Suppressor macrophage treated with lipopolysaccharide for 1 hour (primary cell): Measurements from ENCODE around the gene MFSD6.

Experiments
- DNase-seq, 3 donors: peaks; one replicate each; pipeline ENCODE4 v3.0.0-alpha.2; 2020 to 2022

The MFSD6 gene

DNA sequence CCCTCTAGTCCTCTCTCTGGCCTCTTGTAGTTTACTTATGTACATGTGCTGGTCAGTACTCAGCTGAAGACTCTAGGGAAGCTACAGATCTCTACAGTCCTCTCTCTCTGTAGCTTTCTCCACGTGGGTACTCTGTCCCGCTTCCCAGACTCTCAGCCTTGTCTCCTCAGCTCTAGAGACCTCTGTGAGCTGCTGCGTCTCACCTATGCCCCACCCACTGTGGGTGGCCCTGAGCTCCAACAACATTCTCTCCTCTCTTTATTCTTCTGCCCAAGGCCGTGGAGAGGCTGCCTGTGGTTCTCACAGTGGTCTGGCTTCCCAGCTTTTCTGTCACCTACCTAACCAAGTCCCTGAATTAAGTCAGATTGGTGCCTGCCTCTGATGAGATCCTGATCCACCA is 33.4 kb downstream of the MFSD6 start:
- no peak for DNase-seq

DNA sequence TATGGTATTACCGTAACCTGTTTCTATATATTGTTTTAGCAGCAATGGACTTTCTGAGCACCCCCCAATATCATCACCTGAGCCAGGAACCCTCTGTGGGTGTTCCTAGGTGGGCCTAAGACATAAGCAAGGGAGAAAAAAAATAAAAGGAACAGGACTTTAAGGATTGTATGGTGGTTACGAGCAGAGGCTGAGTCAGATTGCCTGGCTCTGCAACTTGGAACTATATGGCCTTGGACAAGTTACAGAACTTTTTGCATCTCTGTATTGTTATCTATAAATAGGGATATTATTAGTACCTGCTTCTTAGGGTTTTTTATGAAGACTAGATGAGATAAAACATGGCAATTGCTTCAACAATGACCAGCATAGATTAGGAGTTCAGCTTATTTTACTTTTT is 34.9 kb downstream of the MFSD6 start:
- no peak for DNase-seq

DNA sequence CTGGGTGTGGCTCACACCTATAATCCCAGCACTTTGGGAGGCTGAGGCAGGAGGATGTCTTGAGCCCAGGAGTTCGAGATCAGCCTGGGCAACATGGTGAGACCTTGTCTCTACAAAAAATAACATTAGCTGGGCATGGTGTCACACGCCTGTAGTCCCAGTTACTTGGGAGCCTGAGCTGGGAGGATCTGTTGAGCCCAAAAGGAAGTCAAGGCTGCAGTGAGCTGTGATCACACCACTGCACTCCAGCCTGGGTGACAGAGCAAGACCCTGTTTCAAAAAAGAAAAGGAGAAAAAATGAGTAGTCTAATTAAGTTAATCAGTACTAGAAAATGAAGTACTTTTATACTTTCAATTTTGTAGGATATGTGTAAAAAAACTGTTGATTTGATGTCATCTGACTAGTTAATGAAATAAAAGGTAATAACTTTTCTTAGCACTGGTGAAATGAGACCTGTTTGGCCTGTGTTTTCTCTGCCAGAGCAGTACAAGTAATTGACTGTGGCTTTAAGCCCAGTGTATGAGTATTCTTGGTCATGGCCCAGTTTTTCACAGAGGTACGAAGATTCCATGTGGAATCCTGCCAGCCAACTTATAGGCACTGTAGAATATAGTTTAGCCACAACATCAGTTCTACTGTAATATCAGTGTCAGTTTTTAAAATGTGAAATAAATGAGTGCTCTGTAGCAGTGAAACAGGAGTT is 35.8 kb downstream of the MFSD6 start:
- no peak for DNase-seq

DNA sequence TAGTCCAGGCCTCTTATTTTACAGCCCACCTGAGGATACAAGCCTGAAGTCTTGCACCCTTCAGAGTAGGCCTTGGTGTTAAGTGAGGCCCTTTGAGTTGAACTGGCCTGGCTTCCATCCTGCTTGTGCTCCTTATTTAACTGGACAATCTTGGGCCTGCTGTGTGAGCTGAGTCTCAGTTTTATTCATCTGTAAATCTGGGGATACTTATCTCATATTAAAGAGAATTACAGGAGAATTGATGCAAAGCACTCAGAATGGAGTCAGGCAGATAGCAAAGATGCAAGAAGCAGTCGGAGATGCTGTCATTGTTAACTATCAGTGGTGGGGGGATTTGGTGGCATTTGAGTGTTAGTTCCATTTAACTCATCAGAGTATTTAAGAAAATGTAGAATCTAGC is 36.8 kb downstream of the MFSD6 start:
- no peak for DNase-seq

DNA sequence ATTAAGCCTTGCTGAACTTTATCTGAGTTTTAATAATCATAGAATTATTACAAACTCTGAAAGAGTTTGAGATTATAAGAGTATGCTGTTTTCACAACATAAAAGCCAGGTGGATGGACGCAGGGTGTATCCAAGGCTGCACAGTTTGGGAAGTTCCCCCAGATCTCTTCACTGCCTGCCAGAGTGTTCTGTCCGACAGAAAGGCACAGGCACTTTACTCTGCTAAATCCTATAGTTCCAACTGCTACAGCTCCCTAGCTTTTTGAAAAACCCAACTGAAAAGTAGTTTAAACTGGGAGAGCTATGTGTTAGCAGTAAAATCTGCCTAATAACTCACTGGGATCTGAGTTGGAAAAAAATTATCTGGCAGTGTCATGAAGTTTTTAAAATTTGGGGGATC is 38.0 kb downstream of the MFSD6 start:
- DNase-seq: no peak

DNA sequence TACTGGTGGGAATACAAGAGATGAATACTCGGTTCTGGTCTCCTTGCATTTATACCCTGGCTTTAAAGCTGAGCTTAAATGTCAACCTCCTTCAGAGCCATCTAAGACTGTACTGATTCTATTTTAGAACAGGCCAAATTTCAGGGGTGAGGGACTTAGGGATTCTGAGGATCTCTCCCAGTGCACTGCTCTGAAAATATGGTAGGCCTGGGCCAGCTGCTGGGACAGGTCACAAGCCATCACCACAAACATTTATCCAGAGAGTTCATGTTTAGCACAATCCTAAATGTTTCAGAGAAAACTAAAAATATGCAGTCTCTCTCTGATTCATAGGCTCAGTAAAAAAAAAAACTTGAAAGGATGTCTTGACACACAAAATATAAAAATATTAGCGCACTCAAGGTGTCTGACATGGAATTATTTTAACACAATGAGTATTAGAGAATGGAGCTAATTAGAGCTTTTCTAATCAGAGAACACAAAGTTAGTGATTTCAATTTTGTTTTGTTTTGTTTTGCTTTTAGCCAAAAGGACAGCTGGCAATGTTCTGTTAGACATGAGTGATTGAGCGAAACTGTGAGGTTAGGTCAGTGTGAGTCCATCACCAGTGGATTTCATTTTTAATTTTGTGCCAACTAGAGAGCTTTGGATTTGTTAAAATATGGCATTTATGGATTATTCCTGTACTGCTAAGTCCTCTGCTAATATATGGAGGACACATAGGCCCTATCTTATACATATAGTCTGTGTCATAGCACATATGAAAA is 38.8 kb downstream of the MFSD6 start:
- DNase-seq: no peak

DNA sequence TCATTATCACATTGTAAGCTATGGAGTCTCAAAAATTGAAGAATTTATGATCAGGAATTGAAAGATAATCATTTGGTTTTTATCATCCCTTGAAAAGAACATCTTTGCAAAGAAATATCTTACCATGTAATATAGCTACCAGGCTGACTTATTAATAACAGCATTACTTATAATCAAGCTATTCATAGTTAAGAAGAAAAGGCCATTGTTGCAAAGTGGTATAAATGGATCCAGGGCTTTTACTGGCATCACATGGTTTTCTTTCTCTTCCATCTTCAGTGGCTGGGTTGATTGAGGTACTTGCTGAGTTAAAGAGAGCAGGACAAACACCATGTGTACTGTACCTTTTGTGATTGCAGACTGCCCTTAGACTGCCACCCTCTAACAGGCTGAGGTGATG is 39.6 kb downstream of the MFSD6 start:
- no peak for DNase-seq

DNA sequence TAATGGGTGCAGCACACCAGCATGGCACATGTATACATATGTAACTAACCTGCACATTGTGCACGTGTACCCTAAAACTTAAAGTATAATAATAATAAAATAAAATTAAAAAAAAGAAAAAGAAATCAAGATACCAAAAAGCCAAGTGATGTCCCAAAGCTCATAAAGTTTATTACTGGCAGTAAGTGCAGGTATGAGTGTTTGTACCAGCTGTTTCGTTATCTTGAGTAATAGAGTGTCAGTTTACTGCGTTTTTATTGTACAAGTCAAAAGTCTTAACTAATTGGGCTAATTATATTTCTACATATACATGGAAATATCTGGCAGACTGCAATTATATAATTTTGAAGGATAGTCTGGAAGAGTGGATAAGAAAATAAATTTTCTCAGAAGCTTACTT is 41.8 kb downstream of the MFSD6 start:
- no peak for DNase-seq

DNA sequence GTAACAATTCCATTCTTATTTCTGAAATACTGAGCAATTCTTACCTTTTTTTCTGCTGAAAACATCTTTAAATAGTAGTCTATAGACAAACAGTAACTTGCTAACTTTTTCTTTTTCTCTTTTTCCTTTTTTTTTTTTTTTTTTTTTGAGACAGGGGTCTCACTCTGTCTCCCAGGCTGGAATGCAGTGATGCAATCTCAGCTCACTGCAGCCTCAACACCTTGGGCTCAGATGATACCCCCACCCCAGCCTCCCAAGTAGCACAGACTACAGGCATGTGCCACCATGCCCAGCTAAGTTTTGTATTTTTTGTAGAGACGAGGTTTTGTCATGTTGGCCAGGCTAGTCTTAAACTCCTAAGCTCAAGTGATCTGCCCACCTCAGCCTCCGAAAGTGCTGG is 42.2 kb downstream of the MFSD6 start:
- no peak for DNase-seq

DNA sequence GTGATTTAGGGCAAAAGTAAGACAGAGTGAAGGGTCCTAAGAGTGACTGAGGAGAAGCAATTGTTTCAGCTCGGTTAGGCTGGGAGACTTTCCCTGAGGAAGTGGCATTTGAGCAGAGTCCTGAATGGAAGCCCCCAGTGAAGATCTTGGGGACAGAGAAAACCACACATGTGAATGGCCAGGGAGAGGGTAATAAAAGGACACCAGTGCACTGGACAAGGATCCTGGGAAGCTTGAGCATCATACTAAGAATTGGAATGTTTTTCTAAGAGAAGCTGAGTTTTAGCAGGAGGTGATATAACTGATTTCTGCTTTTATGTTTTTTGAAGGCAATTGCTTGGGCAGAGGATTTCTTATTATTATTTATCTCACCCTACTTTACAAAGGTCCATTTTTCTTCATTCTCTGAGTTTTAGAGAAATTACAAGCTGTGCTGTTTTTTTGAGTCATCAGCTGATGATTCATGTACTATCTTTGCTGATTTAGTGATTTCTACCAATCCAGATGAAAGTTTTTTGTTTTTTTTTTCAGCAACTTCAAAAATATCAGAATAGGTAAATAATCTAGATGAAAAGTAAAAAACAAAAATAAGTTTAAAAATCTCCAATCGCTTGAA is 43.5 kb downstream of the MFSD6 start:
- peak in 2 of 3 donors; percentile 54 to 58 for DNase-seq

DNA sequence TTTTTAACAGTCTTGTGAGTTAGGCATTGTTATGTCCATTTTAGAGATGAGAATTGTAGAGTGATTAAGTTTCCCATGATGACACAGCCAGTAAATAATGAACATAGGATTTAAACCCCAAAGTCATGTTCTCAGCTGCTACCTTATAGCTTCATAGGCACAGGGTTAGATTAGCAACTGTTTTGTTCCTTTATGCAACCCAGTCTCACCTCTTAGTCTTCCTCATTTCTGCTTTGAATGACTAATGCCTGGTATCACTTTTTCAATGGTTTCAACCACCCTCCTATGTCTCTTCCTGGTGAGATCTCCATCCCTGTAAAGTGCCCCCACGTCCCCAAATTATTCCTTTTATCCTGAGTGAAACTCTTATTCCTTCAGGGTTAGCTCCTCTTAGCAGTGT is 44.3 kb downstream of the MFSD6 start:
- DNase-seq: peak in 2 of 3 donors; percentile 27 to 31

DNA sequence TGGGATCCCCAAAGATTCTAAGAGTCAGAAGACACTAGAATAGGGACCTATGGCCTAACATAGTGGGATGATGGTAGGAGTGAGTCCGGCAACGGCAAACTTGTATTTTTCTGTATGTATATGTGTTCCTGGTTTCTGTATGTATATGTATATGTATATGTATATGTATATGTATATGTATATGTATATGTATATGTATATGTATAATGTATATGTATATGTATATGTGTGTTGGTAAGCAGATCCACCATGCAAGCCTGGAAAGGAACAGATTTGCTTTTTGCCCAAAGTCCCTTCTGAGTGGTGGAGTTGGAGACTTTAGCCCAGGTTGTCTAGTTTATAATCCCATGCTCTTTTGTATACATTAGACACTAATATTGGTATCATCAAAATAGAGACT is 46.6 kb downstream of the MFSD6 start:
- no peak for DNase-seq

DNA sequence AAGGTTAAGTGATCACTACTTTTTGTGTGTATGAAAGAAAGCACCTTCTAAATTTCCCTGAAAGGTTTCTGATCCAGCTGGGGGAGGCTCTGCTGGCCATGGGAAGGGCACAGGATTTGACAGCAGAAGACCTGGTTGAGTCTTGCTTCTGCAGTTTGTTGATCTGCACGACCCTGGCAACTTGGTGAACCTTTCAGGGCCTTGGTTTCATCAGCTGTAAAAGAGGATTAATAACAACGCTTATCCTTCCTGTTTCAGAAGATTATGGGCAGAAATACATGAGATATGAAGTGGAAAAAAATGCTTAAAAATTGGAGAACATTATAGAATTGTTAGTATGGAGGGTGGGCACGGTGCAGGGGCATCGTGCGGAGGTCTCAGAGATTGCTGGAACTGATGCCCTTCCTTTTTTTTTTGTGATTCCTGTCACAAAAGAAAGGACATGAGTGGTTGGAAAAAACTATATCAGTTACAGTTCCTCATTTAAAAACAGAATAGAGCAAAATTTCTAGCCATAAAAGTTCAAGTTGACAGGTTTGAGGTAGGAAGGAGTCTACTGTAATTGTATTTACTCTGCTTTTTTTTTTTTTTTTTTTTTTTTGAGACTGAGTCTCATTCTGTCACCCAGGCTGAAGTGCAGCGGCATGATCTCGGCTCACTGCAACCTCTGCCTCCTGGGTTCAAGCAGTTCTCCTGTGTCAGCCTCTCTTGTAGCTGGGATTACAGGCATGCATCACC is 47.4 kb downstream of the MFSD6 start:
- DNase-seq: no peak

DNA sequence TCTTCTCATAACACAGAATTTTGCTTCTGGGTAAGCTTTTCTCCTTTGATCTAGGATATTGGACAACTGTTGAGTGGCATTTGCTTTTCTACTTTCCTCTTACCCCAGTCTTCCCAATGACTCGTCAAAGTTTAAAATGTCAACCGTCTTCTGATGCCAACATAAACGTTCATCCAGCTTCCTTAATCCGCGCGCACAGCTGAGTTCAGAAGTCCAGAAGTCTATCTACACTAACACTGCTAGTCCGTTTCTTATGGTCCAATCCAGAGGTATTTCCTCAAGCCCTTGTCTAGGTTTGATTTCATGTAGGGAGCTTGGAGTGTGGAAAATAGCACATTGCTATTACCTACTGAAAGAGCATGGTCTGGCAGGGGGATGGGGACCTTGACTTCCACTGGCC is 48.7 kb downstream of the MFSD6 start:
- no peak for DNase-seq

DNA sequence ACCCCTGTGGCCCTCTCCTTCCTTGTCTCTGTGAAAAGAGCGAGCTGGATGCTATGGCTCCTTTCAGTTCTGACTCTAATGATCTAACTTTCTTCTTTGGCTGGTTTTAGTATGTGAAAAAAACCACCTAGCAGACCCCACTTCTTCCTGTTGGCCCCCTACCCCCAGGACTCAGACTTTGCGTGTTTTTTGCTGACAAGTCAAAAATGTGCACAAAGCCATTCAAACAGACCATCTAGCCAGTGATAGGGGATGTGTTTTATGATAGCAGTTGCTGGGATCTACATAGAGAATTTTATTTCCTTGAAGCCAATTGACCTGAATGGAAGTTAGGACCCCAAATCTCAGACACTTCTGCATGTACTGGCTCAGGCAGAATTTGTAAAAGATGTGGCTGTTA is 49.1 kb downstream of the MFSD6 start:
- no peak for DNase-seq

DNA sequence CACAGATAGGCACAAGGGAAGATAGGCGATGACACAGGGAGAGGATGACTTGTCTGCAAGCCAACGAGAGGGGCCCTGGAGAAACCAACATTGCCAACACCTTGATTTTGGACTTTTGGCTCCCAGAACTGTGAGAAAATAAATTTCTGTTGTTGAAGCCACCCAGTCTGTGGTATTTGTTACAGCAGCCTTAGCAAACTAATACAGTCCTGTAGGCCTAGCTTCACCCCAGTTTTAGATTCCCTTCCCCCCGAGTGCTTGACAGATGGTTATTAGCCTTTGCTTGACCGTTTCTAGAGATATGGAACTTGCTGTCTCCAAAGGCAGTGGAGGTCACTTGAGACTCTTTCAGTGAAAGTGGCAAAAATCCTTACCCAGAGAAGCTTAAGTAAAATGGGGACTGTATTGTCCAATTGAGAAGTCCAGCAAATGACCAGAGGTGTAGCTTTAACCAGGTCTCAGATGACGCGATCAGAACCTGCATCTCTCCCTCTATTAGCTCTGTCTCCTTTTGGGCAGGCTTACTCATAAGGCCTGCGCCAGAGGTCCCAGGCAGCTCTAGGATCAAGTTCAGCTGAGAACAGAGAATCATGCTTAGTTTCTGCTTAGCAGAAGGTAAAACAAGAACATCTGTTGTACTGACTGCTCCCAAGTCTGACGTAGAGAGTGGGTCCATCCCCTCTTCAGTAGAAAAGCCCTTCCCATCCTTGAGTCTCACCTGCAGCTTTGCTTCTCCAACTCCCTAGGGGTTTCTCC is 50.4 kb downstream of the MFSD6 start:
- DNase-seq: no peak

DNA sequence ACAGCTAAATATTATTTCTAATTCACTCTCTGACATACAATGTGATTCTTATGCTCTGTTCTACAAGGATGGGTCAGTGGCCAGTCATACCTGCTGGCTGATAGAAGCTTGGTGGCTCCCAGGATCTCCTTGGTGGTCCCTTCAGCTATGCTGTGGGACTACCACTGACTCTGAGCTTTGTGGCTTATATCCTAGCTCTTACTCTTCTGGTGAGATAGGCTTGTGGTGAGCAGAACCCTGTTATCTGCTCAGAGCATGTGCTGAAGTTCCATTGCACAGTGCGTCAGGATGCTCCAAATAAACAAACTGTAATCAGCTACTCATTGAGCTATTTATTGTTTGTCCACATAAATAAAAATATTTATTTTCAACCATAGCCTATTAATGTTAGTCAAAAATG is 51.7 kb downstream of the MFSD6 start:
- DNase-seq: no peak

DNA sequence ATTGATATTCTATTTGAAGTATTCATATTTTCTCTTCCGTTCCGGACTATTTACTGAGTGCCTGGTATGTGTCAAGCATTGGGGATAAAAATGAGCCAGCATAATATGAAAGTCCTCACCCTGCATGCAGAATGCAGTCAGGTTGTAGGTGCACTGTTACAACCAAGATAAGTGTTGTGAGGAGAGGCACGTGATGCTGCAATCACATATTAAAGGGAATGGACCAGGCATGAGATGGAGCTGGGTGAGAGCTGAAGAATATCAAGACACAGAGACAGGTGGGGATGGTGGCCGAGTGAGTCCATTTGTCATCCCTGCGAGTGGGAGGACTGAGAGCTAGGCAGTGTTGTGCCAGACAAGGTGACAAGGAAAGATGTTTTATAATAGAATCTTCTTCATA is 52.3 kb downstream of the MFSD6 start:
- DNase-seq: no peak

DNA sequence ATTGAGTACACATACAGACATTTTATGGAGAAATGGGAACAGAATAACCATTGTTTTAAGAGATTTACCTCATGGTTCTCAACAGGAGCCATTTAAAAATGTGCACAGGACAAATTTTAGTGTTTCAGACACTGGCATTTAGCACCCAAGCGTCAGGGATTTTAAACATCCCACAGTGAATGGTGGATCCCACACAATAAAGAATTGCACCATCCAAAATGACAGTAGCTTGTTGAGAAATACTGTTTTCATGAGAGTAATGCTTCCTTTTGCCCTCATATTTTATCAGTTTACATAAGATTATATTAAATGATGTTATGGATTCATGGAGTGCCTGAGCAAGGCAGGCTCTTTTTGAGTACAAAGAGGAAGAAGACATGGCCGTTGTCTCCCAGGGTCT is 54.0 kb downstream of the MFSD6 start:
- DNase-seq: peak; percentile 5 to 35 (median 30)

DNA sequence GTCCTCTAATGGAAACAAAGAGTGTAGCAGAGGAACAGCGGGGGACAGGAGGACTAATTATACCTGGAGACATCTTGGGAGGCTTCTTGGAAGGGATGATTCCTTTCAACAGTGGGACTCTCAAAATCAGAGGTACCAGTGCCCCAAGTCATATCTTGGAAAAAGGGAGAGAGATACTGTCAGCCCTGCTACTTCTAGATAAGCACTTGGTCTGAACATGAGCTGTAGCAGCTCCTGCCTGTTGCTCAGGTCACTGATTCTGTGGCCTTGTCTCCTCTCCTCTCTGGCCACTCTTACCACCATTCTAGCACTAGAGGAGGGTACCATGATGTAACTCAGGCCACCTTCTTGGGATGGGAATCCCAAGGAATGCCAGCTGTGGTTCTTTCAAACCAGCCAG is 54.5 kb downstream of the MFSD6 start:
- no peak for DNase-seq

DNA sequence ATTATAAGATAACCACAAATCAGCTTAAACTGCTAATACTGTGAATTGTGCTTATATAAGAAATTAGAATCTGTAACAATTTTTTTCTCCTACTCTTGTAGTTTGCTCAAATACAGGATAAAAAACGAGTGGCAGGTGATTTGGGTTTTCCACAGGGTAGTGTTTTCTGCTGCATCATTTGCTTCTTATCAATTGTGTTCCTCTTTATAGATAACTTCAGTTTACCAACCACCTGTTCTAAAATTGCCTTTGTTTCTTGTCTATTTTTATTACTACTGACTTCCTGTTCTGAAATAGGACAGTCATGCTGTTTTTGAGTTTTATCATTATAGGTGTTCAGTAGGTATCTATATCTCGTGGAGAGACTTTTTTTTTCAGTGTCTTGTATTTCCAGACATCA is 56.9 kb downstream of the MFSD6 start:
- DNase-seq: no peak

DNA sequence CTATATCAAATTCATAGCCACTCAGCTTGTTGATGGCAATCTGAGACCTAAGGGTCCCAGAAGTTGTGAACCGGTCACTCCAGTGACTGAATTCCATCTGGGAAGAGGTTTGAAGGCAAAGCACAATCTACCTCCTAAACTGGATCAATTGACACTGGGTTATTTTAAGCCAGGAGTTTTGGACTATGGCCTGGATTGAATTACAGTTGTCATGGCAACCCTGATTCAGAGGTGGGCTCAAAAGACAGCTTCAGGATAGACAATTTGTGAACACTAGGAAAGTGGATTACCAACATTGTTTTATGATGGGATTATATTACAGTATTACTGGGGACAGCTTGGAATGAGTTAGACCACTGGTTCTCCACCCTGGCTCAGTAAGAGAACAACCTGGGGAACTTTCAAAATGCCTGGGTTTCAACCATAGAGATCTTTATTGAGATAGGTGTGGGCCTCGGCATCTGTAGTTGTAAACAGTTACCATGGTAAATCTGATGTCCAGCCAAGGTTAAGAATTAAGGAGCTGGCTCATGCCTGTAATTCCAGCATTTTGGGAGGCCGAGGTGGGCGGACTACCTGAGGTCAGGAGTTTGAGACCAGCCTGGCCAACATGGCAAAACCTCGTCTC is 58.8 kb downstream of the MFSD6 start:
- no peak for DNase-seq
